Chondrocyte (in vitro differentiated cells): ENCODE results near the gene FYB2. TPM values are rescaled to one million over a fixed set of nuclear protein-coding genes. Genes with fewer than 3 reads are reported as not detected.

Source experiments
- DNase-seq: peaks from one replicate; pipeline ENCODE4 v3.0.0; 2021; ENCODE audit warnings: mixed read lengths, low spot score
- H3K27ac Mint-ChIP-seq: one replicate; pipeline ENCODE4 v1.8.0; 2021; ENCODE audit warnings: mild to moderate bottlenecking, moderate library complexity, mixed read lengths; ENCODE audit not compliant: unreplicated experiment
- H3K27me3 Mint-ChIP-seq: 2 replicates; pipeline ENCODE4 v1.8.0; 2021; ENCODE audit warnings: low read depth, mixed read lengths
- H3K36me3 Mint-ChIP-seq: 2 replicates; pipeline ENCODE4 v1.8.0; 2021; ENCODE audit warnings: low read depth, mixed read lengths
- H3K4me1 Mint-ChIP-seq: 2 replicates; pipeline ENCODE4 v1.8.0; 2021; ENCODE audit warnings: low read depth, mild to moderate bottlenecking, mixed read lengths
- H3K4me3 Mint-ChIP-seq: one replicate; pipeline ENCODE4 v1.8.0; 2021; ENCODE audit warnings: mild to moderate bottlenecking, moderate library complexity, mixed read lengths; ENCODE audit not compliant: unreplicated experiment
- H3K9me3 Mint-ChIP-seq: 2 replicates; pipeline ENCODE4 v1.8.0; 2021; ENCODE audit warnings: low read depth, mixed read lengths
- CTCF ChIP-seq: fragments of 200-600 bp; sonication (generic); IDR thresholded peaks from 2 replicates; pipeline ENCODE4 v1.5.0; 2021; ENCODE audit warnings: antibody characterized with exemption, mild to moderate bottlenecking, moderate library complexity
- total RNA-seq: library from RNA; stranded (reverse); gene quantifications from 3 replicates; pipeline ENCODE4 v1.2.1, GENCODE V29; 2021

Gene FYB2
- total RNA-seq, 1 donor from 2014 or later: 0.10 TPM

DNA sequence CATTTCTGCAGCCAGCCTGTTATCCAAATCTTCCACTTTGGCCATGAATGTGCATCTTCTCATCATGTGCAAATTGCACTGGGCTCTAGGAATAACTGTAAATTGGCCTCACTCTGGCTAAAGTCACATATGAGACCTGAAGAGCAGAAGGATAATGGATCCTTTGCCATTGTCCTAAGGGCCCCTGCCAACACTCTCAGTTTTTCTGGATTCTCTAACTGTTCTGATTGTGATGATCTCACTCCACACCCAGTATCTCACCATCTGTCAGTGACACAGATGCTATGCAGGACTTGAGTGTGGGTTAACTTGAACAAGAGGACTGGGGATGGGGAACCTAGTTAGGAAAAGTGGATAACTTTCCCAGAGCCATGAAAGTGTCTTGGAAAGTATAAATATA, 8.5 kb upstream of the FYB2 start:
- H3K27me3 Mint-ChIP-seq: peaks cover 3% of the 10 kb centered on the region
- no peak for DNase-seq
- no peaks in the 10 kb centered on the region for H3K36me3 Mint-ChIP-seq
- H3K4me1 Mint-ChIP-seq: peaks cover 25% of the 10 kb centered on the region
- no peaks in the 10 kb centered on the region for H3K9me3 Mint-ChIP-seq
- H3K27ac Mint-ChIP-seq: no peak overlapping the region
- TF ChIP-seq CTCF: no peak
- no peak overlapping the region for H3K4me3 Mint-ChIP-seq

GRCh38 chr1:56825436-56825835, 6.2 kb upstream of the FYB2 start:
- no peak for DNase-seq
- TF ChIP-seq CTCF: no peak
- H3K4me1 Mint-ChIP-seq: peaks cover 14% of the 10 kb centered on the region
- H3K27me3 Mint-ChIP-seq: peaks cover 3% of the 10 kb centered on the region
- no peaks in the 10 kb centered on the region for H3K9me3 Mint-ChIP-seq
- H3K4me3 Mint-ChIP-seq: no peak overlapping the region
- no peak overlapping the region for H3K27ac Mint-ChIP-seq
- no peaks in the 10 kb centered on the region for H3K36me3 Mint-ChIP-seq

GRCh38 chr1:56824938-56825337, 5.7 kb upstream of the FYB2 start:
- Mint-ChIP-seq H3K4me1 (peaks cover 14% of the 10 kb centered on the region), H3K4me3 (no peak overlapping the region), H3K36me3 (no peaks in the 10 kb centered on the region), H3K27me3 (peaks cover 3% of the 10 kb centered on the region), H3K9me3 (no peaks in the 10 kb centered on the region), H3K27ac (no peak overlapping the region)
- no peak for TF ChIP-seq CTCF
- no peak for DNase-seq

DNA sequence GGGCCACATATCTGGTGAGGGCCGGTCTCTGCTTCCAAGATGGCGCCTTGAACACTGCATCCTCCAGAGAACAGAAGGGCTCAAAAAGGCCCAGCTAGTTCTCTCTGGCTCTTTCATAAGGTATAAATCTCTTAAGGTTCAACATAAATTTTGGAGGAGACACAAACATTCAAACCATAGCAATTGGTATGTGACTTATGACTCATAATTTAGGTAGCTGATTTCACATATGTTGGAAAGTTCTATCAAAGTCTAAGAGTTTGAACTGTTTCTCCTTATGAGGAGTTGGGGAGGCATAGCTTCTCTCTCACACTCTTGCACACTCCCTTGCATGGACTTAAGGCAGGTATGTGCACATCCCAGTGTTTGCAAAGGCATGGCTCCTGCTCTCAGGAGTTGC, 5.1 kb upstream of the FYB2 start:
- Mint-ChIP-seq H3K27ac (no peak overlapping the region), H3K4me3 (no peak overlapping the region), H3K36me3 (no peaks in the 10 kb centered on the region), H3K4me1 (peaks cover 13% of the 10 kb centered on the region), H3K9me3 (no peaks in the 10 kb centered on the region), H3K27me3 (peaks cover 3% of the 10 kb centered on the region)
- no peak for TF ChIP-seq CTCF
- no peak for DNase-seq

- H3K36me3 Mint-ChIP-seq: no peaks in the 10 kb centered on the region
- H3K27ac Mint-ChIP-seq: no peak overlapping the region
- H3K4me3 Mint-ChIP-seq: no peak overlapping the region
- no peaks in the 10 kb centered on the region for H3K9me3 Mint-ChIP-seq
- H3K27me3 Mint-ChIP-seq: peaks cover 3% of the 10 kb centered on the region
- DNase-seq: no peak
- H3K4me1 Mint-ChIP-seq: peaks cover 22% of the 10 kb centered on the region
- TF ChIP-seq CTCF: no peak
Measured at GRCh38 chr1:56821462-56821797, 2.2 kb upstream of the FYB2 start.
